Stimulated activated CD4-positive, alpha-beta T cell treated with anti-CD3 and anti-CD28 coated beads, Interleukin-15, amount 100 ng/mL, for 48 hours (primary cell): ENCODE measurements around the gene STX1B.
A peak's percentile ranks its signal among the peaks of the same experiment; 100 is the strongest.
"Not testable (repeated sequence)": the region's sequence is repeated elsewhere in the genome, so short reads cannot be mapped to it uniquely, and the experiment has no call there.

Experiments
- DNase-seq, 2 donors: peaks; one replicate each; pipeline ENCODE4 v3.0.0-alpha.2; 2020; ENCODE audit warnings: low read depth in 2 of 2

Gene STX1B

DNA sequence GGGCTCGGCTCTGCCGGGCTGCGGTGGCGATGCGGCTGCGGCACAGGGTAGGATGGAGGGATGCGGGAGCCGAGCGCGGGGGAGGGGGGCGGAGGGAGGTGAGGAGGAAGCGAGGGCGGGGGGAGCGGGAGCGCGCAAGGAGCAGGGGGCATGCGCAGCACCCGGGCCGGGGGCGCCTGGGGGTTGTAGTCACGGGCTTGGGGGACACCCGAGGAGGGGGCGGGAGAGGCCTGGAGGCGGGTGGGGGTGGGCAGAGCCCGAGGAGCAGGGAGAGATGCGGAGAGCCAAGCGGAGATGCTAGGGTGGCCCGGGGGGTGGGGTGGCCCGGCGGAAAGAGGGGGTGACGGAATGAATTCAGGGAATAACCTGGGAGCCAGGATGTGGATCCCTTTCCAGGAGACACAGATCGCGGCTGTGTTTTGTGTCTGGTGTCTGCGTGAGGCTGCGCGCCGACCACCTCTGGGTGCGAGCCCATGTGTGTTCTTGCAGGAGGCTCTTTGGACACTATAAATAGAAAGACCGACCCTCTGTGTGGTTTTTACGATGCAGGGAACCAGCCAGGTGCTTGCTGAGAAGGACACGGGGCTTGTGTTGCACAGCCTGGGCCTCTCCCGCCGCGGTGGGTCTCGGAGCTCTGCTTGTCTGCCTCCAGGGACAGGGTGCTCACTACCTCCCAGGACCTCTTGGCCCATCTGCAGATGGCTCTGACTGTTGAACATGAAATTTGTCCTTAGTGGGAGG, at the start of gene STX1B:
STX1B (minus strand) TSS at position 54 of the 741 bp plus-strand sequence. CDS start 242 bp downstream, outside the sequence.
- DNase-seq = peak in 1 of 2 donors; percentile 45

DNA sequence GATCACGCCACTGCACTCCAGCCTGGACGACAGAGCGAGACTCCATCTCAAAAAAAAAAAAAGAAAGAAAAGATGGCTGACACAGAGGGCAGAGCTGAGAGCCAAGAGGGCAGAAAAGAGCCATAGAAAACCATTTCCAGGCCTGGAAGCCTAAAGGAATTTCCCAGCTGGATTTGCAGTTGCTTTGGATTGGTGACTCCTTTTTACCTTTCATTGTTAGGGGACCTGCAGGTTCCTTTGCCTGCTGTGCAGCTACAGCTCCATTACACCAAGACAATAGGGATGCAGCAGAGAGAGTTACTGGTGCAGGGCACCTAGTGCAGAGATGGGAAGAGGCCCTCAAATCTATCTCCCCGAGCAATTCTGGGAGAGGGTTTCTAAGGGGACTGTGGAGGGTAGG, 45.2 kb upstream of the STX1B start:
- no peak for DNase-seq

DNA sequence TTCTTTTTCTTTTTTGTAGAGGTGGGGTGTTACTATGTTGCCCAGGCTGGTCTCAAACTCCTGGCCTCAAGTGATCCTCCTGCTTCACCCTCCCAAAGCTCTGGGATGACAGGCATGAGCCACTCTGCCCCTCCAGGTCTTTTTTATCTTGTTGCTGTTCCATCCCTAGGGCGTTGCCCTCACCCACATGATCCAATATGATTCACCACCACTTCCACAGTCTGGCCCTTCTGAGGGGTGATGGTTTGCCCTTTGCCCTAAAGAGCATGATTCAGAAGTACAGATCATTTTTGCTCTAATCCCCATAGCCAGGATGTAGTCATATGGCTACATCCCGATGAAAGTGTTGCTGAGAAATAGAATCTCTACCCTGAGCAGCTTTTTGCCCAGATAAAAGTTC, 41.7 kb upstream of the STX1B start:
- no peak for DNase-seq

- DNase-seq = no peak
Observed at GRCh38 chr16:31050280-31051030, 40.0 kb upstream of the STX1B start.

DNA sequence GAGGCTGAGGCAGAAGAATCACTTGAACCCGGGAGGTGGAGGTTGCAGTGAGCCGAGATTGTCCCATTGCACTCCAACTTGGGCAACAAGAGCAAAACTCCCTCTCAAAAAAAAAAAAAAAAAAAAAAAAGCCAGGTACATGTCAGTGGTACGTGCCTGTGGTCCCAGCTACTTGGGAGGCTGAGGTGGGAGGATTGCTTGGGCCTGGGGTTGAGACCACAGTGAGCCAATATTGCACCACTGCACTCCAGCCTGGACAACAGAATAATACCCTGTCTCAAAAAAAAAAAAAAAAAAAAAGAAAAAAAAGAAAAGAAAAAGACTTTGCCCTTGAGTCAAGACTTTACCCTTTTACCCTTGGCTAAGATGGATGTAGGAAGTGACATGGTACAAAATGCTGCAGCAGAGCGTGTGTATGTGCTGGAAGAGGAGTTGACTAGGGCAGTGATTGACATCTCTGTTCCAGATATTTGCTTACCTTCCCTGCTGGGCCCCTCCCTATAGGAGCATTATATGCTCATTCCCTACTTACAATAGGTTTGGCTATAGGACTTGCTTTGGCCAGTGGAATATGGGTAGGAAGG, 33.6 kb upstream of the STX1B start:
- DNase-seq = no peak

DNA sequence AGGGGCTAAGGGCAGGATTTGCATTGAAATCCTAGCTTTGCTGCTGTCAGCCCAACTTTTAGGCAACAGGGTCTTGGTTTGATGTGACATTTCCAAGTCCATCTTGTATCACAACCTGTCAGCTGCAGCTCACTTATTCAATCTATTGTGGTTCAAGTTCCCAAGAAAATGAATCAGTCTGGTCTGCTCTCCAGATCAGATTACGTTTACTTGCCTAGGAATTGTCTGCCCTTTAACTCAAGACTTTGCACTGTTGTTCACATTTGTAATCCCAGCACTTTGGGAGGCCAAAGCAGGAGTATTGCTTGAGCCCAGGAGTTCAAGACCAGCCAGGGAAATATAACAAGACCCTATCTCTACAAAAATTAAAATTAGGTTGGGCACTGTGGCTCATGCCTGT, 32.9 kb upstream of the STX1B start:
- no peak for DNase-seq

GRCh38 chr16:31042866-31043265, 32.4 kb upstream of the STX1B start:
- no peak for DNase-seq

GRCh38 chr16:31038993-31039392, 28.6 kb upstream of the STX1B start:
- DNase-seq = no peak

- no peak for DNase-seq
Observed at GRCh38 chr16:31036691-31037090, 26.3 kb upstream of the STX1B start.

- peak; percentile 70 to 81 for DNase-seq
Observed at GRCh38 chr16:31033709-31034492, 23.5 kb upstream of the STX1B start.

- DNase-seq = peak; percentile 94 to 96
Observed at GRCh38 chr16:31032736-31033708, 22.6 kb upstream of the STX1B start, which contains the start of gene STX4. STX4 (plus strand) TSS chr16:31033558; CDS start chr16:31033806, 248 bp downstream.

DNA sequence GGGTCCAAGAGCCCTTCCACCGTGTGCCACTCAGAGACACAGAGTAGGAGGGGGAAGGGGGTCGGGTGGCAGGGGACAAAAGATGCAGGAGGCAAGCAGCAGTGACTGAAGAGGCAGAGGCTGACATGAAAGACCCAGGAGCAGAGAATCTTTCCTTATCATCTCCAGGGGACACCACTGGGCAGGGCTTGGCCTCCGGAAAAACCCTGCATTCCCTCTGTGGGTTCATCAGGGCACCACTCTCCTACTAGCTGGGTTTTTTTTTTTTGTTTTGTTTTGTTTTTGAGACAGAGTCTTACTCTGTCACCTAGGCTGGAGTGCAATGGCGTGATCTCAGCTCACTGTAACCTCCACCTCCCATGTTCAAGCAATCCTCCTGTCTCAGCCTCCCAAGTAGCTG, 20.8 kb upstream of the STX1B start:
- no peak for DNase-seq

GRCh38 chr16:31029272-31029671, 18.8 kb upstream of the STX1B start:
- no peak for DNase-seq

DNA sequence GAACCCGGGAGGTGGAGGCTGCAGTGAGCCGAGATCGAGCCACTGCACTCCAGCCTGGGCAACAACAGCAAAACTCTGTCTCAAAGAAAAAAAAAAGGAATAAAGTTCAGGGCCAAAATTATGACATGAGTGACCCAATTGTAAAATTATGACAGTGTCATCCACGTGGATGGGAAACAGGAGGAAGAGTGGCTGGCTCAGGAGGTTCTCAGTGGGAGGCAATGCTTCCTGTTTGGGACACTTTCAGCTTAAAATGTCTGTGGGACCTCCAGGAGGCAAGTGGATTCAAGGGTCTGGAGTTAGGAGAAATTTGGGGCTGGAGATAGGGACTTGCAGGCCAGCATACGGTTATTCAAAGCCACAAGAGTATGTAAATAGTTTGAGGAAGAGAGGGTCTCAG, 14.9 kb upstream of the STX1B start:
- DNase-seq = no peak

GRCh38 chr16:31023627-31024226, 13.3 kb upstream of the STX1B start:
- DNase-seq = no peak

DNA sequence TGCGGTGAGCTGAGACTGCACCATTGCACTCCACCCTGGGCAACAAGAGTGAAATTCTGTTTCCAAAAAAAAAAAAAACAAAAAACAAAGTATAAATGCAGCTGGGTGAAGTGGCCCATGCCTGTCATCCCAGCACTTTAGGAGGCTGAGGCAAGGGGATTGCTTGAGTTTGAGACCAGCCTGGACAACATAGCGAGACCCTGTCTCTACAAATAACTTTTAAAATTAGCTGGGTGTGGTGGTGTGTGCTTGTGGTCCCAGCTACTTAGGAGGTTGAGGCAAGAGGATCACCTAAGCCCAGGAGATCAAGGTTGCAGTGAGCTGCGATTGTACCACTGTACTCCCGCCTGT, 12.8 kb upstream of the STX1B start:
- DNase-seq = no peak

GRCh38 chr16:31022544-31023251, 12.3 kb upstream of the STX1B start:
- DNase-seq = no peak

- DNase-seq = no peak
Observed at GRCh38 chr16:31020536-31020935, 10.1 kb upstream of the STX1B start.

GRCh38 chr16:31017756-31018155, 7.3 kb upstream of the STX1B start:
- DNase-seq = not testable (repeated sequence)

- no peak for DNase-seq
Observed at GRCh38 chr16:31016018-31016417, 5.6 kb upstream of the STX1B start.
